ENCODE results near the gene PANK2.
"Not testable (repeated sequence)": the region's sequence is repeated elsewhere in the genome, so short reads cannot be mapped to it uniquely, and the experiment has no call there.

Gene PANK2

DNA sequence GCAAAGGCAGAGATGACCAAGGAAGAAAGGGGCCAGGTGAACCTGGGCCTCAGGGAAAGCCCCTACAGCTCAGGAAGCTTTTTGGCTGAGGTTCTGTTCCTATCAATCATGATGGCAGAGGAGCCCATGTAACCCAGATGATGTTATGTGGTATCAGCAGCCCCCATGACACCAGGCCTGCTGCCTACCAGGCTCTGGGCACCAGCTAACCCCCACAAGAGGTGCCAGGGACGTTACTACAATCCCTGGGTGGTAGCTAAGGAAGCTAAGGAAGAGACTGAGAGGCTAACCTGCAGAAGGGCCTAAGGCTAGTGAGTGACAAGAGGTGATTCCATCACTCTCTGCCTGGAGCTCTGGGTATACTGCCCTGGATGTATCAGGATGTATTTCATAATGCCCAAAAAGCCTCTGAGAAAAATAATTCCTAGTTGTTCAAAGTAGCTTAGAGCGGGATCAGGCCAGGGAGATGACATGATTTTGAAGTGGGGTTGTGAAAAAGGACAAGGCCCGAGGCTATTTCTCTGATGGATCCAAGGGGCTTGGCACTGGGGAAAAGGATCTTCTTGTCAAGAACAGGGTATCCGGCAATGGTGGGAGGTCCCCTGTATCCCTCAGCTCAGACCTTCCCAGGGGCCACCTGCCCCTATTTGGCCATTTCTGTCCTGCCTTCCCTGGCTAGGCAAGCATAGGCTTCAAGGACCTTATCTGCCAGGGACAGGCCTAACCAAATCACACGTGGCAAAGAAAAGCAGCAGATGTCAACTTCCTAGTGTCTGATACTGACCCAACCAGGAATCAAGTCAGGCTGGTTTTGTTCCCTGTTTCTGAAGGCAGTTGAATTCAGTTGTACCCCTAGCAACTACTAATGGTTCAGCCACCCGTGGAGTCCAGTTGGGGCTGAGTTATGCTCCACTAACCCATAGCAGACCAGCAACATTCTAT lies 41.3 kb downstream of the PANK2 start:
- DNase-seq = no peak

DNA sequence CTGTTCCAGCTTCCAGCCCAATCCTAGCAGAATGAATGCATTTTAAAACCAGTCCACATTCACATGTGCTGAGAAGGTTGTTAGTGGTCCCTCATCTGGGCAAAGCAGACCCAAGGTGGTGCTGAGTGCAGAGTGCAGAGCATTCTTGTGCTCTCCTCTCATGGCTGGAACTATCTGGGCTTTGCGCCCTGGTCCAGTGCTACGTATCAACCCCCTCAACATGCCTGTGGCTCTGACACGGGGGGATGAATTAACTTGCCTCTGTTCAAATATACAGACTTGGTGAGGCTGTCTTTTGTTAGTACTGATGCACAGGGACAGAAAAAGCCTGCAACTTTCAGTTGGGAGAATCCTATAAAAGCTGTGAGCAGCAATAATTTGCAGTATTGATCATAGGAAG lies 42.5 kb downstream of the PANK2 start:
- DNase-seq = no peak

DNA sequence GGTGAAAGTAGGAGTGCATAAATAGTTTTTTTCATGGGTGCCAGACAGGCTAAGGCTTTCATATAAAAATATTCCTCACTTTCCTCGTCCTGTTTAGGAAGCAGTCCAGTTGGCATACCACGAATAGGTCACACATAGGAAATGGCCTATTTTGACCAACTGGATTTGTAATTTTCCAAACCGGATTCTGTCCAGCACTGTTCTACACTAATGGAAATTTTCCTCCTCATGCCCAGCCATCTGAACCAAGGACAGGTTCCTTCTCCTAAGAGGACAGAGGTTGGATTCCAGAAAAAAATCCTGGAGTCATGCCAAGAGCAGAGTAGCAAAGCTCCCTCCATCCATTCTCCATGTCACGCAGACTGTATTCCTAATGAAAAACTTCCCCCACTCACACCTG lies 43.1 kb downstream of the PANK2 start:
- no peak for DNase-seq

GRCh38 chr20:3932681-3933080 lies 43.5 kb downstream of the PANK2 start:
- no peak for DNase-seq

DNA sequence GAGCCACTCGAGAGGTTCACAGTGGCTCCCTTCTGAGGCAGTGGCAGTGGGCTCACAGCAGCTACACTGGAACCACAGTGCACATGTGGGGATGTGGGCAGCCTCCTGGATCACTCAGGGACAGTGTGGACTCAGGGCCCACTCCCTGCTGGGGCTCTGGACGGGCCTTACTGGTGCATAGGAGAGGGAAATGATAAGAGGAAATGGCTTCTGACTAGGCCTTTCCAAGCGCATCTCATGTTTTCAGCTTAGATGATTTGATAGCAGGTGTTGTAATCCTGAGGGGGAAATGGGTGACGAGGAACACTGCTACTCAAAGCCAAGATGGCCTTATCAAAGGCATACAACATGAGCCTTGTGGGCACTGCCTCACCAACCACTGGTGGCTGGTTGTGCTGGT lies 44.0 kb downstream of the PANK2 start:
- no peak for DNase-seq

DNA sequence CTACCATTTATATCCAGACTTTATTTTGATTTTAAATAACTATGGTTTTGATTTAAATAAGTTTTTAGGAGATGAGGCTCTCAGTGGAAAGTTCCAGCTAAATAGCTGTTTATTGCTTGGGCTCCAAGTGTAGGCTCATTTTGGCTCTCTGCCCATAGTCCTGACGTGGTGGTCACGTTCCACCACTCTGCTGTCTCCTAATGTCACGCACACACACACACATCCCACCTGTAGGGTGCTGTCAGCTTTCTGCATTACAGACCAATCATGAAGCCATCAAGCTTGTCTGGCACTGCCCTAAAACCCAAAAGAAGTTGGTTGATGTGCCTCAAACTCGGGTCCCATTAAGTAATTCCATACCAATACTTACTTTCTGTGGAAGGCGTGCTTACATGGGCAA lies 45.4 kb downstream of the PANK2 start:
- DNase-seq = no peak

GRCh38 chr20:3935295-3935955 lies 46.2 kb downstream of the PANK2 start:
- DNase-seq = no peak

- DNase-seq = no peak
Observed at GRCh38 chr20:3935956-3936340, 46.8 kb downstream of the PANK2 start.

DNA sequence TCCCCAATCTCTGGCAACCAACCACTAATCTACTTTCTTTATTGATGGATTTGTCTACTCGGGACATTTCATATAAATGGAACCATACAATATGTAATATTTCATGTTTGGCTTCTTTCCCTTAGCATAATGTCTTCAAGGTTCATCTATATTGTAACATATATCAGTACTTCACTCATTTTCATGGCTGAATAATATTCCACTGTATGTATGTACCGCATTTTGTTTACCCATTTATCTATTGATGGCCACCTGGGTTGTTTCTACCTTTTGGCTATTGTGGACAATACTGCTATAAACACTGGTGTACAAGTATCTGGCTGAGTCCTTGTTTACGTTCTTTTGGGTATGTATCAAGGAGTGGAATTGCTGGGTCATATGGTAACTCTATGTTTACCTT lies 48.4 kb downstream of the PANK2 start:
- no peak for DNase-seq

DNA sequence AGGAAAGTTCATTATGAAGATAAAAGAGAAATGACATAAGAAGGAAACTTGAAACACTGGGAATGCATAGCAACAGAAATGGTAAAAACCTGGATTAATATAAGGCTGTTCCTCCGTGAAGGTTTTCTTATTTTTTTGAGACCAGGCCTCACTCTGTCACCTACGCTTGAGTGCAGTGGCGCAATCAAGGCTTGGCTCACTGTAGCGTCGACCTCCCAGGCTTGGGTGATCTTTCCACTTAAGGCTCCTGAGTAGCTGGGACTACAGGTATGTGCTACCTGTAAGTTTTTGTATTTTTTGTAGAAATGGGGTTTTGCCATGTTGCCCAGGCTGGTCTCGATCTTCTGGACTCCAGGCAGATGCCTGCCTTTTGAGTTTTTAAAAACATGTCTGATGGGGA lies 51.7 kb downstream of the PANK2 start:
- DNase-seq = no peak

- not testable (repeated sequence) for DNase-seq
Observed at GRCh38 chr20:3946666-3947065, 57.5 kb downstream of the PANK2 start.

- no peak for DNase-seq
Observed at GRCh38 chr20:3964719-3965118, 75.5 kb downstream of the PANK2 start.

- no peak for DNase-seq
Observed at GRCh38 chr20:3966571-3966970, 77.4 kb downstream of the PANK2 start.

DNA sequence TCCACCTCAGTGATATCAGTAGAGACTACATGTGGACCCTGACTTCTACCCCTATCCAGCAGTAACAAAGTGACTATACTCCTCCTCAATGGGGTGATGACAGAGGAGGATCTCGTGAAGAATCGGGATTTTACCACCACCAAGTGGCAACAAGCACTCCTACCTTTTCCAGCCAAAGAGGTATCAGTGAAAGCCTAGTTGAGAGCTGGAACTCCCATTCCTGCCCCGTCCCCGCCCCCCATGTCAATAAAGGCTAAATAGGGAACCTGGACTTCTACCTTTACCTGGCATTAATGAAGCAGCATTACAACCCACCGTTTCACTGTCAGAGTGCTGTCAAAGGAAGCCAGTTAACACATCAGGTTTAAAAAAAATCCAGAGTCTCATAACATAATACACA lies 80.8 kb downstream of the PANK2 start:
- no peak for DNase-seq

- no peak for DNase-seq
Observed at GRCh38 chr20:3971145-3971544, 82.0 kb downstream of the PANK2 start.

- DNase-seq = no peak
Observed at GRCh38 chr20:3972161-3972560, 83.0 kb downstream of the PANK2 start.

- not testable (repeated sequence) for DNase-seq
Observed at GRCh38 chr20:3972631-3973030, 83.4 kb downstream of the PANK2 start.

DNA sequence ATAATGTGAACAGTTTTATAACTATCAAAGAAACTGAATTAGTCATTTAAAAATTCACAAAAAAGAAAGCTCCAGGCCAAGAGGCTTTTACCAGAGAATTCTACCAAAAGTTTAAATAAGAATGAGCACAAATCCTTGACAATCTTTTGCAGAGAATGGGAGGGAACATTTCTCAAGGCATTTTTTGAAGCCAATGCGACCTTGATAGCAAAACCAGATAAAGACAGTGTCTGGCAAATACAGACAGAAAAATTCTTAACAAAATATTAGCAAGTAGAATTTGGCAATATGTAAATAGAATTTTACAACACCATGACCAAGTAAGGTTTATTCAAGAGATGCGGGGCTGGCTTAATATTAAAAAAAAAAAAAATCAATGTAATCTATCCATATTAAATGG lies 84.5 kb downstream of the PANK2 start:
- no peak for DNase-seq

DNA sequence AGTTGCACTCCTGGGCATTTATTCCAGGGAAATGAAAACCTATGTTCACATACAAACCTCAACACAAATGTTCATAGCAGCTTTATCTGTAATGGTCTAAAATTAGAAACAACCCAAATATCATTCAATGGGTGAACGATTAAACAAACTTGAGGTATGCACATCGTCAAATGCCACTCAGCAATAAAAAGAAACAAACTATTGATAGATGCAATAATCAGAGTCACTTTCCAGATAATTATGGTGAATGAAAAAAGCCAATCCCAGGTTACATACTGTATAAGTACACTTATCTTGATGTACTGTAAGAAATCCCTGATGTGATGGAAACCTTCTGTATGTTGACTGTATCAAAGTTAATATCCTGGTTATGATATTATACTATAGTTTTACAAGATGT lies 87.3 kb downstream of the PANK2 start:
- no peak for DNase-seq

All from activated CD4-positive, alpha-beta T cell treated with anti-CD3 and anti-CD28 coated beads, Interleukin-10, Interleukin-2, amounts not matched to agents 100 ng/mL and 50 ng/mL, durations not matched to agents 16 hours and 8 hours (primary cell).